Activated CD8-positive, alpha-beta memory T cell treated with anti-CD3 and anti-CD28 coated beads, Interleukin-2, amount 50 U/mL, for 4 hours (primary cell): ENCODE results near the gene MRPL24.
A peak's percentile ranks its signal among the peaks of the same experiment; 100 is the strongest.

Experiments used
- DNase-seq: peaks from one replicate; pipeline ENCODE4 v3.0.0-alpha.2; 2020

MRPL24 gene

GRCh38 chr1:156691665-156692440 lies 49.0 kb downstream of the MRPL24 start:
- DNase-seq, result no peak

GRCh38 chr1:156691191-156691590 lies 49.7 kb downstream of the MRPL24 start:
- no peak for DNase-seq

GRCh38 chr1:156690675-156691036 lies 50.2 kb downstream of the MRPL24 start:
- no peak for DNase-seq

GRCh38 chr1:156689953-156690674 lies 50.8 kb downstream of the MRPL24 start:
- DNase-seq, result no peak

- peak; percentile 78 for DNase-seq
Measured at GRCh38 chr1:156689035-156689952, 51.6 kb downstream of the MRPL24 start.
